Measurements from ENCODE around the gene CENPP. TPM values are rescaled to one million over a fixed set of nuclear protein-coding genes. Genes with fewer than 3 reads are reported as not detected.
A peak's percentile ranks its signal among the peaks of the same experiment; 100 is the strongest.

CENPP gene
- total and polyA plus RNA-seq, 8 donors = 0.46 to 2.7 (median 1.9) TPM

- DNase-seq (peak in 1 of 6 donors; percentile 22), ATAC-seq (no peak), FAIRE-seq (no peak)
- Histone ChIP-seq H3K27ac (no peak overlapping the region), H3K36me3 (peaks cover 0 to 18% (median 11%) of the 10 kb centered on the region in 3 donors), H3K27me3 (no peaks in the 10 kb centered on the region), H3K4me1 (no peaks in the 10 kb centered on the region), H3K4me3 (no peak overlapping the region), H3K9me3 (no peaks in the 10 kb centered on the region)
- no peak for TF ChIP-seq CTCF (IDR thresholded peaks at IDR 0.05)
- intact Hi-C loops (cut with DNase I) = no loop called here
- WGBS, 2 donors = 78 to 84% methylated on average over 6 of the region's 6 CpGs
Observed at GRCh38 chr9:92648474-92648971, 322.8 kb downstream of the CENPP start.

GRCh38 chr9:92649007-92649406, 323.3 kb downstream of the CENPP start:
- ATAC-seq = no peak
- intact Hi-C loops (cut with DNase I) = no loop called here
- DNase-seq = peak in 1 of 6 donors; percentile 22
- no peak for TF ChIP-seq CTCF (IDR thresholded peaks at IDR 0.05)
- no peak overlapping the region for H3K27ac ChIP-seq
- no peaks in the 10 kb centered on the region for H3K27me3 ChIP-seq
- FAIRE-seq = no peak
- no peaks in the 10 kb centered on the region for H3K9me3 ChIP-seq
- no peaks in the 10 kb centered on the region for H3K4me1 ChIP-seq
- H3K36me3 ChIP-seq = peaks cover 0 to 18% (median 7%) of the 10 kb centered on the region in 3 donors
- H3K4me3 ChIP-seq = no peak overlapping the region
- 94 to 97% methylated on average over 5 of the region's 5 CpGs for WGBS, 2 donors

GRCh38 chr9:92650296-92650695, 324.5 kb downstream of the CENPP start:
- peaks cover 0 to 18% (median 0%) of the 10 kb centered on the region in 3 donors for H3K36me3 ChIP-seq
- no peaks in the 10 kb centered on the region for H3K9me3 ChIP-seq
- no peaks in the 10 kb centered on the region for H3K27me3 ChIP-seq
- TF ChIP-seq CTCF (IDR thresholded peaks at IDR 0.05) = no peak
- intact Hi-C loops (cut with DNase I) = no loop called here
- FAIRE-seq = no peak
- WGBS, 2 donors = 96 to 98% methylated on average over 6 of the region's 6 CpGs
- DNase-seq = peak in 1 of 6 donors; percentile 6
- no peak overlapping the region for H3K4me3 ChIP-seq
- H3K4me1 ChIP-seq = no peaks in the 10 kb centered on the region
- ATAC-seq = no peak
- H3K27ac ChIP-seq = no peak overlapping the region

GRCh38 chr9:92650839-92651621, 325.3 kb downstream of the CENPP start:
- Histone ChIP-seq H3K9me3 (no peaks in the 10 kb centered on the region), H3K36me3 (peaks cover 0 to 18% (median 0%) of the 10 kb centered on the region in 3 donors), H3K4me3 (no peak overlapping the region), H3K27ac (no peak overlapping the region), H3K27me3 (no peaks in the 10 kb centered on the region), H3K4me1 (no peaks in the 10 kb centered on the region)
- peak in 1 of 6 donors; percentile 17 for DNase-seq
- no peak for FAIRE-seq
- intact Hi-C loops (cut with DNase I) = no loop called here
- ATAC-seq = peak in 3 of 4 donors; percentile 38 to 62 (median 45)
- 84 to 85% methylated on average over 10 of the region's 10 CpGs for WGBS, 2 donors
- TF ChIP-seq CTCF (IDR thresholded peaks at IDR 0.05) = no peak

GRCh38 chr9:92652461-92652860, 326.7 kb downstream of the CENPP start:
- intact Hi-C loops (cut with DNase I) = no loop called here
- no peak for DNase-seq
- H3K9me3 ChIP-seq = no peaks in the 10 kb centered on the region
- ATAC-seq = no peak
- no peak overlapping the region for H3K27ac ChIP-seq
- no peaks in the 10 kb centered on the region for H3K4me1 ChIP-seq
- H3K27me3 ChIP-seq = no peaks in the 10 kb centered on the region
- no peak overlapping the region for H3K4me3 ChIP-seq
- no peak for TF ChIP-seq CTCF (IDR thresholded peaks at IDR 0.05)
- peaks cover 0 to 15% (median 0%) of the 10 kb centered on the region in 3 donors for H3K36me3 ChIP-seq
- no peak for FAIRE-seq
- 55 to 61% methylated on average over 1 of the region's 1 CpG for WGBS, 2 donors
